Measurements from ENCODE around the gene GID8. TPM values are rescaled to one million over a fixed set of nuclear protein-coding genes. Genes with fewer than 3 reads are reported as not detected.

Gene GID8
- total and polyA plus RNA-seq, 2 of the 13 experiments (the other 11 are each of a cell fraction or from before 2014, with no cell fraction given), result 39.6 to 59.8 TPM

GRCh38 chr20:62972845-62973745 is 35.1 kb downstream of the GID8 start (continued):
- TF ChIP-seq HNF1B (CRISPR knock-in tag; IDR thresholded peaks at IDR 0.05), result no peak
- no peak for TF ChIP-seq FOXP4 (CRISPR knock-in tag; IDR thresholded peaks at IDR 0.05)
- TF ChIP-seq PBX3 (CRISPR knock-in tag; IDR thresholded peaks at IDR 0.05; ENCODE audit: borderline replicate concordance), result no peak
- TF ChIP-seq MIXL1 (CRISPR knock-in tag; IDR thresholded peaks at IDR 0.05), result no peak
- no peak for TF ChIP-seq FIP1L1 (IDR thresholded peaks at IDR 0.05; ENCODE audit: borderline replicate concordance, insufficient read depth, low read depth, low read length)
- no peak for TF ChIP-seq ATF1 (CRISPR knock-in tag; IDR thresholded peaks at IDR 0.05)
- TF ChIP-seq KDM2A (CRISPR knock-in tag; IDR thresholded peaks at IDR 0.05; ENCODE audit: borderline replicate concordance, low read depth), result no peak
- TF ChIP-seq ZNF788 (CRISPR knock-in tag; IDR thresholded peaks at IDR 0.05; ENCODE audit: borderline replicate concordance), result 0 out of 2 replicates have a peak, but pooled peaks have one; percentile 36
- no peak for TF ChIP-seq KDM1A (CRISPR knock-in tag; IDR thresholded peaks at IDR 0.05)
- TF ChIP-seq ZHX1 (CRISPR knock-in tag; IDR thresholded peaks at IDR 0.05; ENCODE audit: low read depth), result no peak
- no peak for TF ChIP-seq ZZZ3 (CRISPR knock-in tag; IDR thresholded peaks at IDR 0.05; ENCODE audit: borderline replicate concordance)
- no peak for TF ChIP-seq HBP1 (CRISPR knock-in tag; IDR thresholded peaks at IDR 0.05; ENCODE audit: low read depth)
- TF ChIP-seq ZNF432 (CRISPR knock-in tag; IDR thresholded peaks at IDR 0.05; ENCODE audit: borderline replicate concordance), result no peak
- TF ChIP-seq TBP (CRISPR knock-in tag; IDR thresholded peaks at IDR 0.05), result no peak
- no peak for TF ChIP-seq ZNF225 (CRISPR knock-in tag; IDR thresholded peaks at IDR 0.05)
- TF ChIP-seq ZSCAN29 (CRISPR knock-in tag; conservative IDR thresholded peaks at IDR 0.05), result no peak
- no peak for TF ChIP-seq SALL2 (CRISPR knock-in tag; IDR thresholded peaks at IDR 0.05)
- no peak for TF ChIP-seq FOSL1 (CRISPR knock-in tag; IDR thresholded peaks at IDR 0.05; ENCODE audit: borderline replicate concordance)
- TF ChIP-seq ZNF530 (CRISPR knock-in tag; IDR thresholded peaks at IDR 0.05; ENCODE audit: low read depth), result no peak
